ENCODE data around the gene TDRKH.
A peak's percentile ranks its signal among the peaks of the same experiment; 100 is the strongest.

TDRKH gene

DNA sequence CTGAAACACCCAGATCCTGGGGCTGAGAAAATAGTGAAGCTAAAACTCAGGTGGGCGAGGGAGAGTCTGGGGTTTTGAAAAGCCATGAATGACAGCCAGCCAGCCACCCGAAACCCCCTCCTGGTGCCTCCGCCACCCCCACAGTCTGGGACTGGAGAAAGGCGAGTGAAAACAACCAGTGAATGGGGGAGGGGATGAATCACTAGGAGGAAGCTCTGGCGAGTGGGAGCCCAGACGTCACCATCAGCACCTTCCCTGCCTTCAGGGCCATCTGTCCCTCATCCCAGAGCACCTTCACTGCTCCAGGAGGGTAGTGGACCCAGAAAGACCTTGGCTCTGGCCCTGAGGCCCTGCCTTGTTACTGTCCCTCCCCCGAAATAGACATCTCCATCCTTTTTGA lies 32.1 kb upstream of the TDRKH start:
- peak; percentile 87 for DNase-seq

DNA sequence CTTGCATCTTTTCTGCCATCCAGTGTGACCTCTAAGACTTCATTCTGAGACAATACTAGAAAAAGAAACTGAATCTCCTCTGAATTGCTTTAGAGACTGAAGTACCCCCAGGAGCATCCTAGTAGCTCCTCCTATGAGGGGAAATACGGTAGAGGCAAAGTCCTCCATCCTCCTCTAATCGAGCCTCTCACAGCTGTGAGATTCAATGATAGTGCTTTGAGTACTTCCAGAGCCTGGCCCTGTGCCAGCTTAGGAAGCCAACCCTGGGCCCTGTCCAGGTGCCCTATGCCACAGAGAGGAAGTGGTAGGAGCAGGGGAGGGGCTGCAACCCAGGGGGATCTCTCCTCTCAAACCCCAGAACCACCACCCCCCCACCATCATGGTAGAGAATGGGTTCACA lies 30.6 kb upstream of the TDRKH start:
- no peak for DNase-seq

DNA sequence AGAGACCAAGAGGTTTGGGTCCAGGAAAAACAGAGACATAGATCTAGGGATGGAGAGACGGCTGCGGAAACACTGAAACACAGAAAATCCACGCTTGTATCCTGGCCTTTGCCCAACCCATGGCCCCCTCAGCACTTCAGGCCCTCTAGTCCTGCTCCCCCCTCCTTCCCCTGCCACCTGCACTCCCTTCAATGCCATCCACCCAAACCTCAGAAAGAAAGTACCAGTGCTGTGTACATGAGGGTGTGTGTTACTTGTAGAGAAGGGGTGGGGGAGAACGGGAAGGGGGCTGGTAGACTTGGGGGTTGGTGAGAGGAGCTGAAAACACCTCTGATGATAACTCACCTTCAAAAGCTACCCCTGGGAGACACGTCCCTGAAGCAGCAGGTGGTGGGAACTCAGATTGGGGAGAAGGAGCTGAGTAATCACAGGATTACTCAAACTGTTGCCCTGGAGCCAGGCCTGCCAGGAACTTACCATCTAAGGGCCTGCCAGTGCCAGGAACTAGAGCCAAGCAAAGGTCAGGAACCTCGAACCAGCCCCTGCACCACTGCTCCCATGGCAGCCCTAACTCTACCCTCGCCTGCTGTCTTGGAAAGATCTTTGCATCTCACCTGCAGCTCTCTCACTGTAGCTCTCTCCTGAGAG lies 29.8 kb upstream of the TDRKH start:
- DNase-seq: no peak

DNA sequence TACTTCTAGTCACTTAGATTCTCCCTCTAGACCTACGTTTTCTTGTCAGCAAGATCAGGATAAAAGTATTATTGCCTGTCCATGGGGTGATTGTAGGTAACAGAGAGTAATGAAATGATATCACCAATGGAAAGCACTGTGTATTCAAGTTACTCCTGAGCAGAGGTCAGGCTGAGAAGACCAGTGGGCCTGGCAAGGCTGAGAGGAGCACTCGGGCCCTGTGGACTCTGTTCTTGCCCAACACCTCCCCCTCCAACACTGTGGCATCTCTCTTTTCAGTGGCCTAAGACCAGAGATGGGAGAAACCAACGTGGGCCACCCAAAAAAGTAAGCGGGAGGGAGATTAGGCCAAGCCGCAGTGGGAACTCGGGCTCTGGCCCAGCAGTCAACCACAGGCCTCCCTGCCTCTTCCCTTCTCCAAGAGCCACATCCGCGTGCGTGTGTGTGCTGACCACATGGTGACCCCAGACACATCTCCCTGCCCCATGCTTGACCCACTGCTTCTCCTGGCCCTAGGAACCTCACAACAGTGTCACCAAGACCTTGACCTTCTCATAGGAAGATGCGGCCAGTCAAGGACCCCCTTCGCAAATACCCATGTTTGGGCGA lies 29.0 kb upstream of the TDRKH start:
- DNase-seq: no peak

DNA sequence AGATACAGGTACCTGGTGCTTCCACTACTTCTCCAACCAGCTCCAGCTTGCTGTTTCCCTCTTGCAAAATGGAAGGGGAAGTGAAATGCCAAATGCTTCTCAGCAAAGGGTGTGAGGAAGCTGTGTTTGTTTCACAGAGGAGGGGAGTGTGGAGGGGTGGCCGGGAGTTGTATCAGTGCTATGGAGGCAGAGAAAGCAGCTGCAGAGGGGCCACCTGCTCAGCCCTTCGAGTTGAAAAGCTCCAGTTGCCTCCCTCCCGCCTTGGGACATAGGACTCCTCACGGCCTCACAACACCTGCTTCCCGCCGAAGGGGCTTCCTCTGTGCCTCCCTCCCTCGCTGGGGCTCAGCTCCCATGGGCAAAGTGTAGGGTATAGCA lies 27.0 kb upstream of the TDRKH start:
- DNase-seq: no peak

DNA sequence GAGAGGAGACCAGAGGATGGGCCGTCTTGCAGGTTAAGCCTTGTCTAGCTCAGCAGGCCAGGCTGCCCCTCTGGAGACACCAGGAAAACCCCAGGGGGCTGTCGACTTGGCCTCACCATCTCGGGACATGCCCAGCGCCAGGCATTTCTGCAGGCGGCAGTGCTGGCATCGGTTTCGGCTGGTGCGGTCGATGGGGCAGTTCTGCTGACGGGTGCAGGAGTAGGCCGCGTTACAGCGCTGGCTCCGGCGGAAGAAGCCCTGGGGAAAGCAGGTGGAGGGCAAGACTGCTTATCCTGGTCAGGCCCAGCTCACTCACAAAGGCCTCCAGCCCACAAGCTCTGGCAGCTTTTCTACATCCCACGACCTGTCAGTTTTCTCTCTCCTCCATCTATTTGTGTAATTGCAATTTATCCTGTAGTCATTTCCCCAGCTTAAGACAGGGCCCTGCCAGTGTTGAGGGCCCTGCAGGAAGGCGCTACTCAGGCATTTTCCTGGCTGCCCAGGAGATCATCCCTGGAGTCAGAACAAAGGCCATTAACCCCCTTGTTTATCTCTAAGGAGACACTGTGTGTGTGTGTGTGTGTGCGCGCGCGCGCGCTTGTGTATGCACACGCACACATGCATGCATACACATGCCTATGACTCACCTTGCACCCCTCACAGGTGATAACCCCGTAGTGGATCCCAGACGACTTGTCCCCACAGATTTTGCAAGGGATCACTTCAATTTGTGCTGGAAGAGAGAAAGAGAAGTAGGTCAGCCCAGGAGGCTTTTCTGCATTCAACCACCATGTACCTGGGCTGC lies 26.4 kb upstream of the TDRKH start:
- DNase-seq: no peak

GRCh38 chr1:151815716-151816327 lies 25.5 kb upstream of the TDRKH start:
- peak; percentile 79 for DNase-seq

DNA sequence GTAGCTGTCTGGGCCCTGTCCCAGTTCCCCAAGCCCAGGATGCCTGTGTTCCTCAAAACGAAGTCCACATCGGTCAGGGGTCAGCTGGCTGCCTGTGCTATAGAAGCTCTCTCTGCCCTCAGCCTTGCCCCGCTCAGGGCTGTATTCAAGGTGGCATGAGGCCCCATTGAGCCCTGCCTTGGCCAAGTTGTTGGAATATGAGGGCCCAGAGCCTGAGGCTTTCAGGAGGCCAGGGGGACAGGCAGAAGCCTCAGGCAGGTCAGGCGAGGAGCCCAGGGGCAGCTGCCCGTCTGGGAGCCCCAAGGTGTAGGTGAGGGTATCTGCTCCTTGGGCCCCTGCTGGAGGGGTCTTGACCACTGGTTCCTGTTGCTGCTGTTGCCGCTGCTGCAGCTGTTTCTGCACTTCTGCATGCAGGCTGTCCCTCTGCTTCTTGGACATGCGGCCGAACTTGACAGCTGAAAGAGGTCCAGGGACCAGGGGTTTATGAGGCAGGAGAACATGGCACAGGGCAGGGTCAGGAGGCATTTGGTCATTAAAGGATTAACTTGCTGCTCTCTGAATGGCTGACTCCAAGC lies 24.8 kb upstream of the TDRKH start:
- no peak for DNase-seq

DNA sequence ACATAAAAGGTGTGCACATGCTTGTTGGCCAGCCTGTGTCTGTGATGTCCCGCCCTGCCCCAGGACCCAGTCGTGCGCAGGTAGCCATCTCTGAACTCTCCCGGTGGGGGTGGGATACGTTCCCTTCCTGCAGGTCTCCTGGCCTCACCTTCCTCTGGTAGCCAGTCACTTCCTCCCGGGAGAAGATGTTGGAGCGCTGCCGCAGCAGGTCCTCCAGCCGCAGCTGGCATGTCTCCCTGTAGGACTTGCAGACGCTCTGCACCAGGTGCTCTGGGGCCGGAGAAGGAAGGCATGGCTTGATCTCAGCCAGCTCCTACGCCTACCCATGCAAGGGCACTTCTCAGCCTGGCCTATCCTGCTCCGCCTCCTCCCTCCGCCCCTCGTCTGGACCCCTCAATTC lies 24.1 kb upstream of the TDRKH start:
- no peak for DNase-seq

- DNase-seq: no peak
Measured at GRCh38 chr1:151813271-151813977, 23.1 kb upstream of the TDRKH start.

- DNase-seq: peak; percentile 12
Measured at GRCh38 chr1:151811181-151811580, 20.9 kb upstream of the TDRKH start.

GRCh38 chr1:151809985-151810556 lies 19.8 kb upstream of the TDRKH start:
- no peak for DNase-seq

GRCh38 chr1:151809290-151809984 lies 19.1 kb upstream of the TDRKH start:
- DNase-seq: peak; percentile 6

DNA sequence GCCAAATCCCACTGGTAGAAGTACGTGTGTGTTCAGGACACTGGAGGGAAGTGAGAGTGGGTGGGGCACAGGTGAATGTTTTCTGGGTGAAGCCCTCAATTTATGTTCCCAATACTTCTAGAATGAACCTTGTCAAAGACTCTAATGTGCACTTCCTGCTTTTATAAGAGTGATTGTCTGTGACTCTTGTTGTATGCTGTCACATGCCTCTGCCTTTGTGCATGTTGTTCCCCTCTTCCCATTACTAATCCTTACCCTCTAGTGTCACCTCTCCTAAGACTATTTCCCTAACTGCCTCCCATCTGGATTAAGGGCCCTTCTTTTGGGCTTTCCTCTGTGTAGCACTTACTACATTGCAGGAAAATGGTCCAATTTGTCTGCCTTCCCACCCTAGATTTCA lies 17.5 kb upstream of the TDRKH start:
- DNase-seq: no peak

GRCh38 chr1:151807131-151807530 lies 16.8 kb upstream of the TDRKH start:
- peak; percentile 34 for DNase-seq

DNA sequence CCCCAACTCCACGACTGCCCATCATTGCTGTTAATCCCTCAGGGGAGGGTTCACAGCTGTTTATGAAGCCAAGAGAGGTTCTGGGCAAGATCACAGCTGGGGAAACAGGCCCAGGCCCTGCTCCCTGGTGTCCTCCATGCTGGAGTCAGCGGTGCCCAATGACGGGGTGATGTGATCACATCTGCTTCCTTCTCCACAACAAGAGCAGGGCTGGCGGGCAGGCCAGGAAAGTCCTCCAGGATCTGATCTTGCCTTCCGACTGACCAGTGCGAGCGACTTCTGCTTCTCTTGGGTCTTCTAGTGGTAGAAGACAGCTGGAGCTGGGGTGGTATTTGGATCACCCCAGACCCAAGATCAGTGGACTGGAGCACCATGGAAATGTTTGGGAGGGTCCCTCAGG lies 15.9 kb upstream of the TDRKH start:
- DNase-seq: no peak

DNA sequence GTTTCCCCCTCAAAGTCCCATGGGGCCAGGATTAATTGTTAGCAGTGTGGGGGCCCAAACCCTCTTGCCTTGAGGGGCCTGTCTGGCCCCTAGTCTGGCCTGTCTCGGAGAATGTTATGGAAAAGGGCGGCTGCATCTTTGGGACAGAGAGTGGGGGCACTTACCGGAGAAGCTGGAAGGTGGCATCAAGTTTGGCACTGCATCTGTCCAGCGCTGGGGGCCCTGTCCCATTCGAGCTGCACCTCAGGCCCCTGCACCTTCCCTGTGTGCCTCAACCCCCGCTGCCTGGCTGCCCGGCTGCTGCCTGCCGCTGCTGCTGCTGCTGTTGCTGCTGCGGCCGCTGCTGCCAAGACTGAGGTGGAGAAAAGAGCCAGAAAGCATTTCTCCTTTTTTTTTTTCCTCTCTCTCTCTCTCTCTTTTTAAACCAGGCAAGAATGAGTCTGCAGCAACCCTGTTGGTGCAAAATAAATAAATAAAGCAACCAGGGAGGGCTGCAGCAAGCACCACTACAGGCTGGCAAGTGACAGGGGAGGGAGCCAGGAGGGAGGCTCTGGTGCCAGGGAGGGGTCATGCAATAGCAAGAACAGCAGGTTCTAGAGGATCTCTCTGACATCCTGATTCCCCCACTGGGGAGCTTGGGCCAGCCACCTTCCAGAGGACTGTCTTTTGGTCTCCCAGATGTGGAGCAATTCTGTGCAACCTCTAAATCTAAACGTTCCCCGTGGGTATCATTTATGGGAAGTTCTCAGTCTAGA lies 14.9 kb upstream of the TDRKH start, which contains the start of gene LINGO4:
TSS of gene LINGO4 (minus strand) at position 354 of the 755 bp plus-strand sequence. CDS start 2,715 bp downstream, outside the sequence.
- DNase-seq: no peak

DNA sequence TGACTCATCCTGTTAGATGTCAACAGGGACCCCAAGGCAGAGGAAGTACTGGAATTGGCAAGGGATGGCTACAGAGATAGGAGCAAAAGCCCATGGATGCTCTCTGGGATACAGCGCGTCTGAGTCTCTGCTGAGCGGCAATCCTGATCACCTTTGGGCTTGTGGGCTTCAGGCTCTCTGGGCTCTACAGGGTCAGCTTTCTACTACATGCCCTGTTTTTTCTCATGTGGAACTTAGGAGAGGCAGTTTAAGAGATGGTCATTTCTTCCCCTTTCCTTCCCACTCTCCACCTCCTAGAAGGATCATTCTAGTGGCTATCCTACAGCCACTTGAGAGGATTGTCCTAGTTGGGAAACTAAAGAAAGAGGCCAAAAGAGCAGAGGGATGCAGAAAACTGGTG lies 13.6 kb upstream of the TDRKH start:
- no peak for DNase-seq

- DNase-seq: no peak
Measured at GRCh38 chr1:151803164-151803563, 12.9 kb upstream of the TDRKH start.

DNA sequence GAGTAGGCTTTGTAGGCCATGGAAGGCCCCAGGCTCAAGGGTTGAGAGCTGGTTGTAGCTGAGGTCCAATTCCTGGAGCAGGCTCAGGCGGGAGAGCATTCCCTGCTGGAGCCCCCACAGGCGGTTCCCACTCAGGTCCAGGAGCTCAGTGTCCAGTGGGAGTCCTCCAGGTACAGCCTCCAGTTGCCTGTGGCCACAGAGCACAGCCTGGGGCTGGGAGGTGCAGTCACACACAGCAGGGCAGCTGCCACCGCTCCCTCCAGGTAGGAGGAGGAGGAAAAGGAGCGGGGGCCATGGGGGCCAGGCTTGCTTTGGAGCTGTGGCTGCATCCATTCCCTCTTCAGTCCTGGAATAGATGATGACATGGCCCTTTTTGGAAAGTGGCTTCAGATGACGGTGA lies 12.1 kb upstream of the TDRKH start:
- DNase-seq: no peak

DNA sequence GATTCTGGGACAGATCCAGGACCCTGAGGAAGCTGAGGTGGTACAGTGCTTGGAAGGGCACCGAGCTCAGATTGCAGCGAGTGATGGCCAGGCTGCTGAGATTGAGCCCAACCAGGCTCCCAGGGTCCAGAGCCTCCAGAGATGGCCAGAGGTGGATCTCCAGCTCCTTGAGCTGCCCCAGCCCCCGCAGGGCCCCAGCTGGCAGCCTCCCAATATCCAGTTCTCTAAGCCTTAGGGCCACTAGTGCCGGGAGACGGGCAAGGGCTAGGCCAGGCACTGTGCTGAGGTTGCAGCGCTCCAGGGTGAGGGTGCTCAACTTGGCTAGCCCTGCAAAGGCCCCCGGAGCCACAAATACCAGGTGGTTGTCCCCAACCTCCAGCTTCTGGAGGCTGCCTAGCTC lies 11.5 kb upstream of the TDRKH start:
- DNase-seq: no peak

All from activated effector memory CD4-positive, alpha-beta T cell treated with anti-CD3 and anti-CD28 coated beads, Interleukin-2, amount 50 U/mL, for 16 hours (primary cell).